Fibroblast of the aortic adventitia (primary cell): ENCODE data around the gene RAB9B. TPM values are rescaled to one million over a fixed set of nuclear protein-coding genes. Genes with fewer than 3 reads are reported as not detected.

ENCODE experiments used
- DNase-seq: peaks from one replicate; pipeline ENCODE4 v3.0.0-alpha.2; 2010; ENCODE audit warnings: low read depth
- H3K4me3 ChIP-seq: 2 replicates; pipeline ENCODE4 v1.5.1; 2011; ENCODE audit warnings: low read depth, mild to moderate bottlenecking, control low read depth, low read length, moderate library complexity
- total RNA-seq: library from RNA; depleted of rRNA; stranded (reverse); fragments of >200 nt; gene quantifications from 2 replicates; pipeline ENCODE4 v1.2.3, GENCODE V29; 2012; ENCODE audit warnings: low replicate concordance
- TF ChIP-seq, protein P1 (sequence below): IDR thresholded peaks from 2 replicates; pipeline ENCODE4 v1.5.1; 2011; ENCODE audit warnings: mild to moderate bottlenecking, low read length, control low read depth, inconsistent platforms; ENCODE audit not compliant: insufficient read depth

The RAB9B gene
- total RNA-seq, 1 donor, result 1.9 TPM

DNA sequence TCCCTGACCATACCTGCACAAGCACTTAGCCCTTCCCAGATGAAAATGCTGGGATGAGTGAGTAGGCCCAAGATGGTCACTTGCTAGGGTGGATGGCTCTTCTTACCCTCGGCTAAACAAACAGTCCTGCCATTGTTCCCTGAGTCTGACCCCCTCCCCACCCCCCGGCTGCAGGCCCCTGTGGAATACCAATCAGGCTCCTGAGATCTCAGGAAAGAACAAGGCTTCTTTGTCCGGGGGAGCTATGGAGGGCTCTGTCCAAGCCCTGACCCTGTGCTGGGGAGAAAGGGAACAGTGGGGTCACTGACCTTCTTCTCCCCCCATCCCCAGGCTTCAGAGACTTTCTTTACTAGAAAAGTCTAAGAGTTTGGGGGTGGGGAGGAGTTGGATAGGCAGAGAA, 49.4 kb downstream of the RAB9B start:
- no peak overlapping the region for H3K4me3 ChIP-seq
- TF ChIP-seq, protein P1, sequence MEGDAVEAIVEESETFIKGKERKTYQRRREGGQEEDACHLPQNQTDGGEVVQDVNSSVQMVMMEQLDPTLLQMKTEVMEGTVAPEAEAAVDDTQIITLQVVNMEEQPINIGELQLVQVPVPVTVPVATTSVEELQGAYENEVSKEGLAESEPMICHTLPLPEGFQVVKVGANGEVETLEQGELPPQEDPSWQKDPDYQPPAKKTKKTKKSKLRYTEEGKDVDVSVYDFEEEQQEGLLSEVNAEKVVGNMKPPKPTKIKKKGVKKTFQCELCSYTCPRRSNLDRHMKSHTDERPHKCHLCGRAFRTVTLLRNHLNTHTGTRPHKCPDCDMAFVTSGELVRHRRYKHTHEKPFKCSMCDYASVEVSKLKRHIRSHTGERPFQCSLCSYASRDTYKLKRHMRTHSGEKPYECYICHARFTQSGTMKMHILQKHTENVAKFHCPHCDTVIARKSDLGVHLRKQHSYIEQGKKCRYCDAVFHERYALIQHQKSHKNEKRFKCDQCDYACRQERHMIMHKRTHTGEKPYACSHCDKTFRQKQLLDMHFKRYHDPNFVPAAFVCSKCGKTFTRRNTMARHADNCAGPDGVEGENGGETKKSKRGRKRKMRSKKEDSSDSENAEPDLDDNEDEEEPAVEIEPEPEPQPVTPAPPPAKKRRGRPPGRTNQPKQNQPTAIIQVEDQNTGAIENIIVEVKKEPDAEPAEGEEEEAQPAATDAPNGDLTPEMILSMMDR, result no peak
- no peak for DNase-seq

DNA sequence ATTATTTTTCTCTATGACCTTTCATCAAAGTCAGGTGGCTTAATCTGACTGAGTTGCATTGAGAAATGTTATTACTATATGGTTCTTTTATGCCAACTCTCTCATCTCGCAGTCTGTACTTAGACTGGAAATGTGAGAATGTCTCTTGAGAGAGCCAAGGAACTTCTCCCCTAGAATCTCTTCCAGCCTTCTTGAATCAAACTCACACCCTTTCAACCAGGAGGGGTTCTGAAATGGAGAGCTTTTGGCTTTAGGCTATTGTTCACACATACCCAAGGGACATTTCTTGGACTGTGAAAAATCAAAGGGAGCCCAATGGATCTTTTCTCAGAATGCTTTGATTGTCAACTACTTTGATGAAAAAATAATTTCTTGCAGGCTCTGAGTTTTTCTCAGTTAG, 50.4 kb downstream of the RAB9B start:
- TF ChIP-seq, protein P1, result no peak
- DNase-seq, result no peak
- H3K4me3 ChIP-seq, result no peak overlapping the region

DNA sequence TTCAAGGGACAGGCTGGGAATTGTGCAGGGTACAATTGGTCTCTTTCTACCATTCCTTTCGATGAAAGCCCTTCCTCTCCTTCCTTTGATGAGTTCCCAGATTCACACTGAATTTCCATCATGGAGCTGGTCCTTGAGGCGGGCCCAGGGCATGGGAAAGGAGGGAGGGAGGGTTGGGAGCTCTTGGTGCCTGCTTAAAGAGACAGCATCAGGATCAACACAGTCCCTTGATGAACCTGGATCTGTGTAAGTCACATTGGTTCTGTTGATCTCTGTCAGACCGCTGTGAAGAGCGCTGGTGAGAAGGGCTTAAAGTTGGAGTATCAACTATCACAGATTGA, 51.0 kb downstream of the RAB9B start:
- DNase-seq, result no peak
- TF ChIP-seq, protein P1, result no peak
- H3K4me3 ChIP-seq, result no peak overlapping the region

DNA sequence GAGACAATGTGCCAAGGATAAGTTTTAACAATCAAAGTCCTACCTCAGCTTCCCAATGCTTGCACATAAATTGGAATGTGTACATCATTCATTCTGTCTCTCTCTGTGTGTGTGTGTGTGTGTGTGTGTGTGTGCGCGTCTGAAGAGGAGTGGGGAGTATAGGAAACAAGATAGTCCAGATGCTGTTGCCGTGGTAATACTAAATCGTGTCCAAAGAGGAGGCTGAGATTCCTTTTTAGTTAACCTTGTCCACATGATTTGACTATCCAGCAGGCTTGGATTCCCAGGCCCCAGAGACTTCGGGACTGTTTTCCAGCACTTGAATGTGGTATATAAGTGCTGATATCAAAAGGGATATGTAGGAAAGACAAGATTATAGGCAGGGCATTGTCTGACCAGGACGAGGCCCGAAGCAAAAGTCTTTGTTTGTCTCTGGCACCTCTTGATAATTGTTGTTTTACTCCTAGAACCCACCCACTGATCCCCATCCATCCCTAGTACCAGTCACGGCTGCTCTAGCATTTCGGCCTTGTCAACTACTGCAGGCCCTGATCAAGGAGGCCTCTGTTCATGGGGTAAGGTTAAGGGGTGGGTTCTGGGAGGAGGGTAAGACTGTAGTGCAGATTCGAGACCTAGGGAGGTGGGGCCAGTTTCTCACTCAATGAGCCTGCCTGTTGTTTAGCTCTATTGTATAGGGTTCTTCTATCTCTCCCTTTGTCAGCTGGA, 51.6 kb downstream of the RAB9B start:
- no peak for DNase-seq
- TF ChIP-seq, protein P1, result no peak
- H3K4me3 ChIP-seq, result no peak overlapping the region

DNA sequence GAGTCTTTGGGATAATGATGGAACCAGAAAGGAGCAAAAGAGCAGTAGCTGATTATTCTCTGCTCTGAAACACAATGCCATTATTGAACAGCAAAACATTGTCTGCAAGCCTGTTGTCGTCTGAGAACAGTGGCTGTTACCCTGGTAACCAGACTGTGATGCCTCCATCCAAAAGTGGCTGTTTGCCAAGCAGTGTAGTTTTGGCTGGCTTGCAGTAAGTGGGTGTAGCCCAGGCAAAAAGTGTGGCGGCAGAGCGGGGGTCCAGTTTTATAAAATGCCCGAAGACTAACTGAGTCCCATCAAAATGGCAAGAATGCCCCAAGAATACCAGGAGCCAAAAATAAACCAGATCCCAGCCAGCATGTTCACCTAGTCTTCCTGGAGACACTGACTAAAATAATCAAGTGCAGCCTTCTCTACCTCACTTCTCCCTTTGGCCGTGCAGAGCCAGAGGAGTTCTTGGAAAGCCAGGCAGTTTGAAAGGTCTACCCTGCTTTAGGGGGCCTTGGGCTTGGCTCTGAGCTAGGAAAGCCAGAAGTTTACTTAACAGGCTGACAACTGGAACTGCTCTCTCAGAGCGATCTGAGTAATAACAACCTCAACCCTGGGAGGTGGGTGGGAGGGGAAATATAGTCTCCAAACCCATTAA, 52.8 kb downstream of the RAB9B start:
- peak; percentile 11 for DNase-seq
- H3K4me3 ChIP-seq, result no peak overlapping the region
- TF ChIP-seq, protein P1, result no peak

DNA sequence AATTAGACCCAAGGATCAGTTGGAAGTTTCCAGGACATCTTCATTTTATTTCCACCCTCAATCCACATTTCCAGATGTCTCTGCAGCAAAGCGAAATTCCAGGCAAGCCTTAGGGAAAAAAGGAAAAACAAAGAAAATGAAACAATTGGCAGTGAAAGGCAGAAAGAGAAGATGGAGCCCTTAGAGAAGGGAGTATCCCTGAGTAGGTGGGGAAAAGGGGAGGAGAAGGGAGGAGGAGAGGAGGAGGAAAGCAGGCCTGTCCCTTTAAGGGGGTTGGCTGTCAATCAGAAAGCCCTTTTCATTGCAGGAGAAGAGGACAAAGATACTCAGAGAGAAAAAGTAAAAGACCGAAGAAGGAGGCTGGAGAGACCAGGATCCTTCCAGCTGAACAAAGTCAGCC, 55.5 kb downstream of the RAB9B start, which contains the start of gene PLP1:
PLP1 (plus strand) TSS at position 295 of the 400 bp plus-strand sequence. CDS start 156 bp downstream, outside the sequence.
- DNase-seq, result no peak
- TF ChIP-seq, protein P1, result no peak
- H3K4me3 ChIP-seq, result no peak within 1 kb of the TSS
